ENCODE results near the gene FBN2.

The FBN2 gene

DNA sequence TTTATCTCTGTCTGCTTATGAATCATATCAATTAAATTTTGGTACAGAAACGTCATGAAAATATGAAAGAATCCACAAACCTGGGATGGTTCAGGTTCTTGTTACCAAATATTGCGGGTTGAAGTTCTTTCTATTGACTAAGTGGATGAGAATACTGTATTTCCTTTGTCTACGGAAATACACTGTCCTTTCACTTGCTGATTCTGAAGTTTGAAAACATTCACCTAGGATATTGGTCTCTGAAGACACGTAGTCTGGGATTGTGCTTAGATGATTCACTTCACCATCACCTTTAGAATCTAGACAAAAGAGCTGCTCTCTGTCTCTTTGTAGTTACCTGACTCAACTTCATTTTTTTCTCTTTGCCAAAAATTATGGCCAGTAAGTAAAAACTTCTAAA lies 222.4 kb downstream of the FBN2 start:
- Histone ChIP-seq H3K36me3 (ENCODE audit: insufficient read depth, low read length) (peaks cover 22% of the 10 kb centered on the region; the same call in 1 of the 2 replicates), H3K4me1 (ENCODE audit: insufficient read depth, low read length) (no peaks in the 10 kb centered on the region), H3K4me3 (ENCODE audit: low read length) (no peak overlapping the region), H3K9me3 (ENCODE audit: insufficient read depth, low read depth, low read length) (no peaks in the 10 kb centered on the region), H3K27ac (ENCODE audit: low read depth, low read length) (no peak overlapping the region), H3K27me3 (ENCODE audit: insufficient read depth, low read length) (no peaks in the 10 kb centered on the region), H3K9ac (ENCODE audit: low read depth, low read length) (no peak overlapping the region)
- 98% methylated on average over 4 of the region's 4 CpGs for WGBS

DNA sequence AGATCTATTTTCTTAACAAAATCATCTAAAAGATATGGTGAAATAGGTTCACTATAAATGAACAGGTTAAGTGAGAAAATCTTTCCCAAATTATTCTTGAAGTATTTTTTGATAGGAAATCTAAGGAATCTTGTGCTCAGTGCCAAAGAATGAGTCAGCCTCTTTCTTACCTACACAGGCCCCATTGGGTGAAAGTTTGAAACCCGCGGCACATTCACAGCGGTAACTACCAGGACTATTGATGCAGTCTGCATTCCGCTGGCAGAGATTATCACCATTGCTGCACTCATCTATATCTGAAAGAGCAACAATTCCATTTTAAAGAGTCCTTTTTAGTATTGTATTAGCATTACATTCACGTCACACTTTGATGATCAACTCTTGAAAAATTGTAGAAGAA lies 232.7 kb downstream of the FBN2 start:
- 99% methylated on average over 4 of the region's 5 CpGs for WGBS
- Histone ChIP-seq H3K4me3 (ENCODE audit: low read length) (no peak overlapping the region), H3K9me3 (ENCODE audit: insufficient read depth, low read depth, low read length) (peaks cover 3% of the 10 kb centered on the region; the same call in 1 of the 2 replicates), H3K27me3 (ENCODE audit: insufficient read depth, low read length) (no peaks in the 10 kb centered on the region), H3K27ac (ENCODE audit: low read depth, low read length) (no peak overlapping the region), H3K4me1 (ENCODE audit: insufficient read depth, low read length) (peaks cover 9% of the 10 kb centered on the region), H3K36me3 (ENCODE audit: insufficient read depth, low read length) (peaks cover 90% of the 10 kb centered on the region), H3K9ac (ENCODE audit: low read depth, low read length) (no peak overlapping the region)

GRCh38 chr5:128304791-128305190 lies 233.3 kb downstream of the FBN2 start:
- H3K36me3 ChIP-seq (ENCODE audit: insufficient read depth, low read length), result peaks cover 91% of the 10 kb centered on the region
- H3K4me1 ChIP-seq (ENCODE audit: insufficient read depth, low read length), result peaks cover 9% of the 10 kb centered on the region
- peaks cover 8% of the 10 kb centered on the region for H3K9me3 ChIP-seq (ENCODE audit: insufficient read depth, low read depth, low read length)
- no peak overlapping the region for H3K27ac ChIP-seq (ENCODE audit: low read depth, low read length)
- no peak overlapping the region for H3K4me3 ChIP-seq (ENCODE audit: low read length)
- WGBS, result 100% methylated on average over 1 of the region's 2 CpGs
- H3K27me3 ChIP-seq (ENCODE audit: insufficient read depth, low read length), result no peaks in the 10 kb centered on the region
- H3K9ac ChIP-seq (ENCODE audit: low read depth, low read length), result no peak overlapping the region

- no peak overlapping the region for H3K9ac ChIP-seq (ENCODE audit: low read depth, low read length)
- no peak overlapping the region for H3K4me3 ChIP-seq (ENCODE audit: low read length)
- H3K27me3 ChIP-seq (ENCODE audit: insufficient read depth, low read length), result no peaks in the 10 kb centered on the region
- H3K9me3 ChIP-seq (ENCODE audit: insufficient read depth, low read depth, low read length), result peaks cover 11% of the 10 kb centered on the region
- H3K36me3 ChIP-seq (ENCODE audit: insufficient read depth, low read length), result peaks cover 89% of the 10 kb centered on the region
- no peak overlapping the region for H3K27ac ChIP-seq (ENCODE audit: low read depth, low read length)
- H3K4me1 ChIP-seq (ENCODE audit: insufficient read depth, low read length), result peaks cover 9% of the 10 kb centered on the region
These were observed 234.0 kb downstream of the FBN2 start for GRCh38 chr5:128304088-128304487.

- WGBS, result 100% methylated on average over 1 of the region's 1 CpG
- Histone ChIP-seq H3K27me3 (ENCODE audit: insufficient read depth, low read length) (no peaks in the 10 kb centered on the region), H3K9me3 (ENCODE audit: insufficient read depth, low read depth, low read length) (peaks cover 11% of the 10 kb centered on the region), H3K4me3 (ENCODE audit: low read length) (no peak overlapping the region), H3K9ac (ENCODE audit: low read depth, low read length) (no peak overlapping the region), H3K27ac (ENCODE audit: low read depth, low read length) (no peak overlapping the region), H3K36me3 (ENCODE audit: insufficient read depth, low read length) (peaks cover 85% of the 10 kb centered on the region), H3K4me1 (ENCODE audit: insufficient read depth, low read length) (peaks cover 9% of the 10 kb centered on the region)
These were observed 234.5 kb downstream of the FBN2 start for GRCh38 chr5:128303593-128303992.

DNA sequence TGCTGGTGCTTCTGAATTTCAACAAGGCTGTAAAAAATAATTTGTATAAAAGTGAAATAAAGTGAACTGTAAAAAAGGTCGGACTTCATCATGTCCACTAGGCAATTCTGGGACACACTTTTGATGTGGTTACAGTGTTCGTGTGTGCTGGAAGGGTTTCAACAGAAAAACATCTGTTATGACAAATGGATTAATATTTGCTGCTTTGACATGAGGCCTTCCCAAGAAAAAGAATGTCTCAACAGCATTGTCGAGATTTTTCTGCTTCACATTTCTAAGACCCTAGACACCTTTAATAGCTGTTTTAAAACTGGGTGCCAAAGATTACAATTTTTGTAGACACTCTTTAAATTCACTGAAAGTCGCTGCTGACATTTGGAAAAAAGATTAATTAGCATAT lies 237.9 kb downstream of the FBN2 start:
- H3K4me3 ChIP-seq (ENCODE audit: low read length), result no peak overlapping the region
- peaks cover 57% of the 10 kb centered on the region for H3K36me3 ChIP-seq (ENCODE audit: insufficient read depth, low read length)
- H3K9me3 ChIP-seq (ENCODE audit: insufficient read depth, low read depth, low read length), result peaks cover 11% of the 10 kb centered on the region
- no peak overlapping the region for H3K9ac ChIP-seq (ENCODE audit: low read depth, low read length)
- WGBS, result 91% methylated on average over 4 of the region's 4 CpGs
- no peaks in the 10 kb centered on the region for H3K27me3 ChIP-seq (ENCODE audit: insufficient read depth, low read length)
- H3K27ac ChIP-seq (ENCODE audit: low read depth, low read length), result no peak overlapping the region
- peaks cover 9% of the 10 kb centered on the region for H3K4me1 ChIP-seq (ENCODE audit: insufficient read depth, low read length)

GRCh38 chr5:128290152-128290858 lies 247.7 kb downstream of the FBN2 start:
- Histone ChIP-seq H3K27me3 (ENCODE audit: insufficient read depth, low read length) (no peaks in the 10 kb centered on the region), H3K4me1 (ENCODE audit: insufficient read depth, low read length) (no peaks in the 10 kb centered on the region), H3K9me3 (ENCODE audit: insufficient read depth, low read depth, low read length) (no peaks in the 10 kb centered on the region), H3K9ac (ENCODE audit: low read depth, low read length) (no peak overlapping the region), H3K4me3 (ENCODE audit: low read length) (no peak overlapping the region), H3K27ac (ENCODE audit: low read depth, low read length) (no peak overlapping the region), H3K36me3 (ENCODE audit: insufficient read depth, low read length) (peaks cover 67% of the 10 kb centered on the region)
- WGBS, result 94% methylated on average over 2 of the region's 2 CpGs

DNA sequence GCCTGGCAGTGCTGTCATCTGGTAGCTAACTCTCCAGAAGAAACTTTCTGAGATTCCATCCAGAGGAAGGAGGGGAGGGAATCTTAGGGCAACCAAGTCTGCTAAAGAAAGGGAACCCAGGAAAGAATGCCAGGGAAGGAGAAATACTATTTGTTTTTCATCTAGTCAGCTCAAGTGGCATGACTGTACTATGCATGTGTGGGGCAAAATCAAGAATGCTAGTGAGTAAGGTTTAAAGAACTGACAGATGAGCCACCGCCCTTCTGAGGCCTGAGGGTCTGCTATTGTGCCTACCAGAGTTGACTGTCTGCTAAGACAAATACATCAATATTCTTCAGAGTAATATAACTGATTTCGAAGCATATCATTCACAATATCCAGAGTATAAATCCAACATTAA lies 250.3 kb downstream of the FBN2 start:
- Histone ChIP-seq H3K9ac (ENCODE audit: low read depth, low read length) (no peak overlapping the region), H3K27ac (ENCODE audit: low read depth, low read length) (no peak overlapping the region), H3K4me3 (ENCODE audit: low read length) (no peak overlapping the region), H3K9me3 (ENCODE audit: insufficient read depth, low read depth, low read length) (no peaks in the 10 kb centered on the region), H3K36me3 (ENCODE audit: insufficient read depth, low read length) (peaks cover 78% of the 10 kb centered on the region), H3K27me3 (ENCODE audit: insufficient read depth, low read length) (no peaks in the 10 kb centered on the region), H3K4me1 (ENCODE audit: insufficient read depth, low read length) (no peaks in the 10 kb centered on the region)
- 95% methylated on average over 2 of the region's 2 CpGs for WGBS

DNA sequence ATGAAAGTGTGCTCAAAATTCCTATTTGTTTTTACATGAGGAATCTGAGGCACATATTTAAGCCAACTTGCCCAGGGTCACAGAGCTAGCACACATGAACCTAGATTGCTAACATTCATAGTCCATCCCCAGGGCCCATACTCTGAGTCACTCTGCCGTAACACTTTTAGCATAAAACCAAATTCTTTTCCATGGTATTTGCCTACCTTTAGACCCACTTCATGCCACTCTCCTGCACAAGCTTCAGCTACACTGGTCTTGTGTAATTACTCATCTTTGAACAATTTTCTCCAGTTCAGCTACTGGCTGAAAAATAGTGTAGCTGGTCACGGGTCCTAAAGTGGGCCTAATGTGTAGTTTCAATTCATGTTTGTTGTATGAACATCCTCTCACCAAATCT lies 253.8 kb downstream of the FBN2 start:
- Histone ChIP-seq H3K9me3 (ENCODE audit: insufficient read depth, low read depth, low read length) (no peaks in the 10 kb centered on the region), H3K27ac (ENCODE audit: low read depth, low read length) (no peak overlapping the region), H3K4me1 (ENCODE audit: insufficient read depth, low read length) (no peaks in the 10 kb centered on the region), H3K9ac (ENCODE audit: low read depth, low read length) (no peak overlapping the region), H3K27me3 (ENCODE audit: insufficient read depth, low read length) (no peaks in the 10 kb centered on the region), H3K36me3 (ENCODE audit: insufficient read depth, low read length) (peaks cover 62% of the 10 kb centered on the region), H3K4me3 (ENCODE audit: low read length) (no peak overlapping the region)
- WGBS, result 99% methylated on average over 2 of the region's 2 CpGs

- no peak overlapping the region for H3K27ac ChIP-seq (ENCODE audit: low read depth, low read length)
- H3K9me3 ChIP-seq (ENCODE audit: insufficient read depth, low read depth, low read length), result no peaks in the 10 kb centered on the region
- no peak overlapping the region for H3K4me3 ChIP-seq (ENCODE audit: low read length)
- H3K27me3 ChIP-seq (ENCODE audit: insufficient read depth, low read length), result no peaks in the 10 kb centered on the region
- no CpG with 5 or more reads among the region's 2 CpGs for WGBS
- H3K4me1 ChIP-seq (ENCODE audit: insufficient read depth, low read length), result no peaks in the 10 kb centered on the region
- no peak overlapping the region for H3K9ac ChIP-seq (ENCODE audit: low read depth, low read length)
- H3K36me3 ChIP-seq (ENCODE audit: insufficient read depth, low read length), result peaks cover 56% of the 10 kb centered on the region
These were observed 258.7 kb downstream of the FBN2 start for GRCh38 chr5:128279345-128279744.

- no peaks in the 10 kb centered on the region for H3K9me3 ChIP-seq (ENCODE audit: insufficient read depth, low read depth, low read length)
- 92% methylated on average over 6 of the region's 6 CpGs for WGBS
- no peaks in the 10 kb centered on the region for H3K27me3 ChIP-seq (ENCODE audit: insufficient read depth, low read length)
- no peak overlapping the region for H3K4me3 ChIP-seq (ENCODE audit: low read length)
- no peak overlapping the region for H3K27ac ChIP-seq (ENCODE audit: low read depth, low read length)
- H3K9ac ChIP-seq (ENCODE audit: low read depth, low read length), result no peak overlapping the region
- H3K4me1 ChIP-seq (ENCODE audit: insufficient read depth, low read length), result no peaks in the 10 kb centered on the region
- peaks cover 80% of the 10 kb centered on the region for H3K36me3 ChIP-seq (ENCODE audit: insufficient read depth, low read length)
These were observed 261.4 kb downstream of the FBN2 start for GRCh38 chr5:128276537-128277216.
